Measurements from ENCODE around the gene TMEM201. TPM values are rescaled to one million over a fixed set of nuclear protein-coding genes. Genes with fewer than 3 reads are reported as not detected.

TMEM201 gene
- polyA plus RNA-seq, 4 donors = 14.2 to 22.9 (median 15.6) TPM

GRCh38 chr1:9652379-9653209 is 63.9 kb downstream of the TMEM201 start:
- no peak for DNase-seq (ENCODE audit: low read depth in 4 of 4, low spot score in 3 of 4)

- no peak for DNase-seq (ENCODE audit: low read depth in 4 of 4, low spot score in 3 of 4)
Measured at GRCh38 chr1:9653210-9653490, 64.4 kb downstream of the TMEM201 start.

- no peak for DNase-seq (ENCODE audit: low read depth in 4 of 4, low spot score in 3 of 4)
Measured at GRCh38 chr1:9653491-9654050, 64.9 kb downstream of the TMEM201 start.

GRCh38 chr1:9654051-9654833 is 65.5 kb downstream of the TMEM201 start:
- DNase-seq (ENCODE audit: low read depth in 4 of 4, low spot score in 3 of 4) = no peak

GRCh38 chr1:9654834-9655723 is 66.4 kb downstream of the TMEM201 start:
- DNase-seq (ENCODE audit: low read depth in 4 of 4, low spot score in 3 of 4) = no peak

GRCh38 chr1:9655836-9656235 is 67.1 kb downstream of the TMEM201 start:
- DNase-seq (ENCODE audit: low read depth in 4 of 4, low spot score in 3 of 4) = no peak

- no peak for DNase-seq (ENCODE audit: low read depth in 4 of 4, low spot score in 3 of 4)
Measured at GRCh38 chr1:9657521-9658032, 68.9 kb downstream of the TMEM201 start.

- DNase-seq (ENCODE audit: low read depth in 4 of 4, low spot score in 3 of 4) = no peak
Measured at GRCh38 chr1:9658199-9658598, 69.5 kb downstream of the TMEM201 start.

- DNase-seq (ENCODE audit: low read depth in 4 of 4, low spot score in 3 of 4) = no peak
Measured at GRCh38 chr1:9659328-9659727, 70.6 kb downstream of the TMEM201 start.

GRCh38 chr1:9663257-9663656 is 74.5 kb downstream of the TMEM201 start:
- no peak for DNase-seq (ENCODE audit: low read depth in 4 of 4, low spot score in 3 of 4)

Other genes with a start within 250 kb of the TMEM201 start
- 1 to 10 TPM; 2.9 to 4.6 (median 4.3) TPM for gene SLC25A33, start 49.4 kb upstream of the TMEM201 start, polyA plus RNA-seq (ENCODE audit: insufficient read length in 4 of 4)
- 1 to 10 TPM; 3.6 to 8.9 (median 6.0) TPM for gene PIK3CD, start 62.8 kb downstream of the TMEM201 start, polyA plus RNA-seq (ENCODE audit: insufficient read length in 4 of 4)
- 100 to 1,000 TPM; 137 to 159 (median 154) TPM for gene CLSTN1, start 235.1 kb downstream of the TMEM201 start, polyA plus RNA-seq (ENCODE audit: insufficient read length in 4 of 4)

Measured in left renal pelvis (tissue), 4 donors.